Neuron (in vitro differentiated cells): ENCODE measurements around the gene TYRP1.

Source experiments
- H2AFZ ChIP-seq: one replicate; pipeline ENCODE4 v1.6.1; 2013; ENCODE audit warnings: low read depth, mild to moderate bottlenecking, inconsistent platforms, low read length, moderate library complexity
- H3K27me3 ChIP-seq: one replicate; pipeline ENCODE4 v1.6.1; 2013; ENCODE audit warnings: low read length; ENCODE audit not compliant: insufficient read depth
- H3K36me3 ChIP-seq: one replicate; pipeline ENCODE4 v1.6.1; 2013; ENCODE audit warnings: low read length; ENCODE audit not compliant: insufficient read depth
- H3K4me1 ChIP-seq: one replicate; pipeline ENCODE4 v1.6.1; 2013; ENCODE audit warnings: low read length; ENCODE audit not compliant: insufficient read depth
- H3K4me3 ChIP-seq: 2 replicates; pipeline ENCODE4 v1.5.1; 2013; ENCODE audit warnings: mild to moderate bottlenecking, low read length, moderate library complexity
- H3K9me3 ChIP-seq: one replicate; pipeline ENCODE4 v1.6.1; 2013; ENCODE audit warnings: low read length

The TYRP1 gene

DNA sequence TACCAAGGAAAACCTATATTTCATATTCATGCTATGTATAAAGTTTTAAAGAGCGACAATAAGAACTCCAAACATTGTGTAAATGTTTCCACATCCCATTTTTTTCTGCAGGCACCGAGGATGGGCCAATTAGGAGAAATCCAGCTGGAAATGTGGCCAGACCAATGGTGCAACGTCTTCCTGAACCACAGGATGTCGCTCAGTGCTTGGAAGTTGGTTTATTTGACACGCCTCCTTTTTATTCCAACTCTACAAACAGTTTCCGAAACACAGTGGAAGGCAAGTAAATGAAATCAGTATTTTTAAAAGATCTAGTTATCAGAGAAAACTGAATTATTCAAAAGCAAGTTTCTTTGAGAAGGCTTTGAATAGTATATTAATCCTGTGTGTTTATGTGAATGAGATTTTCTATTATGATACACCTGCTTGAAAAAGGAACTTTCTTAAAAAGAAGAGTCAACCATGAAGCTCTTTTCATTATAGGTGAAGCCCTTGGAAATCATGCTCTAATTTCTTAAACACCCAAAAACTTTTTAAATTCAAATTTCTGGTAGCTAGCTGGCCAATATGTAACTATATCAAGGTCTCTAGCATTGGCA, 9.1 kb downstream of the TYRP1 start:
- no peaks in the 10 kb centered on the region for H3K4me1 ChIP-seq
- no peaks in the 10 kb centered on the region for H3K36me3 ChIP-seq
- H3K27me3 ChIP-seq, result no peaks in the 10 kb centered on the region
- no peak overlapping the region for H3K4me3 ChIP-seq
- H2AFZ ChIP-seq, result no peak overlapping the region
- no peaks in the 10 kb centered on the region for H3K9me3 ChIP-seq

DNA sequence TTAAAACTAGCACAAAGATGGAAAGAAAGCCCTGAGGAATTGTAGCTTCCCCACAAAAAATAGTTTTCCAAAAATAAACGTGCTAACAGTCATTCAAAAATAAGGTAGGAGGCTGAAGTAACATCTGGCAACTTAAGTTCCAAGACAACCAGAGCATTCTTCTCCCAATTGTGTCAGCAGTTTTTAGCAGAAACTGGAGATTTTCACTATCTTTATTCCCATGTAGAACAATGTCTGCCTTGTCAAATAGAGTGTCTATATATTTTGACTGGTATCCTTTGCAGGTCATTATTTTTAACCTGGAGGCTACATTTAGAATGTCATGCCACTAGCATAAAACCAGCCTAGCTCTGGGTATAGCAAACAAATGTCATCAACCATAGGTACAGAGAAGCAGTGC, 10.8 kb downstream of the TYRP1 start:
- Histone ChIP-seq H3K4me3 (no peak overlapping the region), H3K4me1 (no peaks in the 10 kb centered on the region), H3K9me3 (no peaks in the 10 kb centered on the region), H3K36me3 (no peaks in the 10 kb centered on the region), H3K27me3 (no peaks in the 10 kb centered on the region), H2AFZ (no peak overlapping the region)

GRCh38 chr9:12705738-12706391, 12.7 kb downstream of the TYRP1 start:
- Histone ChIP-seq H3K4me3 (no peak overlapping the region), H3K9me3 (no peaks in the 10 kb centered on the region), H3K4me1 (no peaks in the 10 kb centered on the region), H3K36me3 (no peaks in the 10 kb centered on the region), H2AFZ (no peak overlapping the region), H3K27me3 (no peaks in the 10 kb centered on the region)

DNA sequence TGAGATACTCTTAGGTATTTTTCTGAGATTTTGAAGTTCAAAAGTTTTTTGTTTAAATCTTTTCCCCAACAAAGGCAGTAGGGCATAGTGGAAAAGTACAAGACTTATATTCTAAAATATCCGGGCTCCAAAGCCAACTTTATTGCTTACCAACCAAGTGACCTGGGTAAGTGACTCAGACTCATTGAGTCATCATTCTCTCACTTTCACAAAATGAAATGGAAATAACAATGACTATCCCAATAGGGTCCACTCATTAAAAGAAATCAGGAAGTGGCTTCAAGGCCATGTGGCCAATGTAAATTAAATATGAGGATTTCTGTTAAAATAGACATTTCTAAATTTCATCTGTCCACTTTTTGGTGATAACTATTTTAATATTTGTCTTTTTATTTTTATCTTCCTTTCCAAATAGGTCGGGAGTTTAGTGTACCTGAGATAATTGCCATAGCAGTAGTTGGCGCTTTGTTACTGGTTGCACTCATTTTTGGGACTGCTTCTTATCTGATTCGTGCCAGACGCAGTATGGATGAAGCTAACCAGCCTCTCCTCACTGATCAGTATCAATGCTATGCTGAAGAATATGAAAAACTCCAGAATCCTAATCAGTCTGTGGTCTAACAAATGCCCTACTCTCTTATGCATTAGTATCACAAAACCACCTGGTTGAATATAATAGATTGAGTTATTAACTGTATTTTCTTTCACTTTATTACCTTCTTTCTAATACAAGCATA, 15.5 kb downstream of the TYRP1 start:
- H3K4me1 ChIP-seq, result no peaks in the 10 kb centered on the region
- no peak overlapping the region for H2AFZ ChIP-seq
- H3K9me3 ChIP-seq, result no peaks in the 10 kb centered on the region
- no peaks in the 10 kb centered on the region for H3K27me3 ChIP-seq
- H3K4me3 ChIP-seq, result no peak overlapping the region
- H3K36me3 ChIP-seq, result no peaks in the 10 kb centered on the region

DNA sequence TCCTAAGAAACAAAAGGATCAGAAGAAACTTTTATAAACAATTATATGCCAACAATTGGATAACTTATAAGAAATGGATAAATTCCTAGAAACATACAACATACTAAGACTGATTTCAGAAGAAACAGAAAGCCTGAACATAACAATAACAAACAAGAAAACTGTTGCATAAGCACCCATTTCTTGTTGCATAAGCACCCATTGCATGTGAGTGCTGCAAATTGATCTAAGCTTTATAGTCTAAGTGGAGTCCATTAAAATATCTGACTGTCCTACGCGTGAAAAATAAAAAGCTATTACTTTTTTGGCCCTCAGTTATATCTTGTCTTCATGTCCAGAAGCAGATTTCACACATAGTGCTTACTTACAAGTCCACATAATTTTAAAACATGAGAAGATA, 19.3 kb downstream of the TYRP1 start:
- Histone ChIP-seq H3K4me3 (no peak overlapping the region), H3K9me3 (no peaks in the 10 kb centered on the region), H2AFZ (no peak overlapping the region), H3K36me3 (no peaks in the 10 kb centered on the region), H3K27me3 (no peaks in the 10 kb centered on the region), H3K4me1 (no peaks in the 10 kb centered on the region)

- H3K4me1 ChIP-seq, result peaks cover 10% of the 10 kb centered on the region
- no peak overlapping the region for H3K4me3 ChIP-seq
- H3K36me3 ChIP-seq, result no peaks in the 10 kb centered on the region
- H2AFZ ChIP-seq, result no peak overlapping the region
- H3K9me3 ChIP-seq, result no peaks in the 10 kb centered on the region
- H3K27me3 ChIP-seq, result no peaks in the 10 kb centered on the region
Measured at GRCh38 chr9:12715268-12715667, 22.1 kb downstream of the TYRP1 start.

GRCh38 chr9:12716823-12717600, 23.8 kb downstream of the TYRP1 start:
- H3K9me3 ChIP-seq, result no peaks in the 10 kb centered on the region
- no peaks in the 10 kb centered on the region for H3K36me3 ChIP-seq
- H2AFZ ChIP-seq, result no peak overlapping the region

GRCh38 chr9:12717907-12718306, 24.7 kb downstream of the TYRP1 start:
- no peaks in the 10 kb centered on the region for H3K9me3 ChIP-seq
- no peak overlapping the region for H3K4me3 ChIP-seq

More at GRCh38 chr9:12716823-12717600, 23.8 kb downstream of the TYRP1 start:
- Histone ChIP-seq H3K27me3 (no peaks in the 10 kb centered on the region), H3K4me3 (no peak overlapping the region), H3K4me1 (peaks cover 10% of the 10 kb centered on the region)

DNA sequence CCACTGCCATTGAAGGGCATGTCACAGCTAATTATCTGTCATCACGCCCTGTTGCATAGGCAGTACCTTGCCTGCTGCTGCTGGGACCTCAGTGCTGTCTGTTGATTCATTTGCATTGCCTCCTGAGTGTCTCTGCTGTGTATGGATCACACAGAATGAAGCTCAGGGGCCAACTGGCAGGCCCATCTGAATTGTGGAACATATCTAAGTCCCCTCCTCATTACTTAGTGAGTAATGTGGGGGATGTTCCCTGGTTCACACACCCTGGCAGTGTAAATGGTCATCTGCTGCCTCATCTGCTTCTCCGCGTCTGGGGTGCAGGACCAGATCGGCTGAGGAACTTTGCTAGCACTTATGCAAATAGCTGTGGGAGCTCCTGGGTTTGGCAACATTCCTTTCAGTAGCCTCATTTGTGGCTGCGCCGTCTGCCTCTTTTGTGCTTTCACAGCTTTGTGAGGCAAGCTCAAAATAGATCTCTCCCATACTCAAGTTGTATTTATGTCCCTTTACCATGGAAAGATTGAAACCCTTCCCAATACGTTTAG, 25.4 kb downstream of the TYRP1 start:
- Histone ChIP-seq H3K4me3 (peak overlapping the region; percentile 50), H3K4me1 (peaks cover 10% of the 10 kb centered on the region), H2AFZ (peak overlapping the region; percentile 79), H3K9me3 (no peaks in the 10 kb centered on the region), H3K27me3 (no peaks in the 10 kb centered on the region), H3K36me3 (no peaks in the 10 kb centered on the region)

More at GRCh38 chr9:12717907-12718306, 24.7 kb downstream of the TYRP1 start:
- Histone ChIP-seq H2AFZ (peak overlapping the region; percentile 79), H3K36me3 (no peaks in the 10 kb centered on the region), H3K27me3 (no peaks in the 10 kb centered on the region), H3K4me1 (peaks cover 10% of the 10 kb centered on the region)

DNA sequence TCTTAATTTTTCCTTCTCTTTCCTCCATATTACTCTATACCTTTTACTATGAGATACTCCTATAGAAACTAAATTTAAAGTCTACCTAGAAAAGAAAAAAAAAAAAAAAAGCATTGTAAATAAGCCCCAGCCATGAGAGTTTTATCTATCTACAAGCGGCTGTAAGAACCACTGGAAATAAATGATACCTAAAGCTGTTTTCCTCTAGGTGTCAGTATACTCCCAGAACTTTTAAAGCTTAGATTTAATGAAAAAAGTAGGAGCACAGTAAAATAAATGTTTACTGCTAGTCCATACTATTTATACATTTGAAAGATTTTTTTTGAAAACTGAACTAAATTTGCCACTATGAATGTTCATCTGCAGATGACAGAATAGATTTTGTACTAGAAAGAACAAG, 26.2 kb downstream of the TYRP1 start:
- no peaks in the 10 kb centered on the region for H3K9me3 ChIP-seq
- H3K4me3 ChIP-seq, result no peak overlapping the region
- H2AFZ ChIP-seq, result no peak overlapping the region
- no peaks in the 10 kb centered on the region for H3K36me3 ChIP-seq
- H3K27me3 ChIP-seq, result no peaks in the 10 kb centered on the region
- H3K4me1 ChIP-seq, result peaks cover 10% of the 10 kb centered on the region

DNA sequence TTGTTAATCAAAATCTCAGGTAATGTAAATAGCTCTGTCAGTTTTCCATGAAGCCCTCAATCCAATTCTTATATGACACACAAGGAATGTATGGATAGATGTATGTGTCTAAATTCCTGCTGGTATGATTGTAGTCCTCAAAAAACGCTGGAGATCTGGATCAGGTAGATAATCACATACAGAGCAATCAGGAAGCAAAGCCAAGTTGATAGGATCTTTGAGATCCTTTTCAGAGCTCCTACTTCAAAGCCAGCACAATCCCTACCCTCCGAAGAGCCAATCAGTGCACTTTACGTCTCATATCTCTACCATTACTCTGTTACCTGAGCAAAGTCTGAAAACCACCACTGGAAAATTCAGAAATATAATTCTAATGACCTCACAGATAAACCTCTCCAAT, 27.4 kb downstream of the TYRP1 start:
- Histone ChIP-seq H2AFZ (no peak overlapping the region), H3K4me1 (peaks cover 10% of the 10 kb centered on the region), H3K4me3 (no peak overlapping the region), H3K27me3 (no peaks in the 10 kb centered on the region), H3K36me3 (no peaks in the 10 kb centered on the region), H3K9me3 (no peaks in the 10 kb centered on the region)

GRCh38 chr9:12722131-12722530, 28.9 kb downstream of the TYRP1 start:
- H3K27me3 ChIP-seq, result no peaks in the 10 kb centered on the region
- H3K9me3 ChIP-seq, result no peaks in the 10 kb centered on the region
- H3K4me3 ChIP-seq, result no peak overlapping the region
- no peak overlapping the region for H2AFZ ChIP-seq
- no peaks in the 10 kb centered on the region for H3K36me3 ChIP-seq
- peaks cover 10% of the 10 kb centered on the region for H3K4me1 ChIP-seq
